ENCODE measurements around the gene UGDH.
"Not testable (repeated sequence)": the region's sequence is repeated elsewhere in the genome, so short reads cannot be mapped to it uniquely, and the experiment has no call there.

Gene UGDH

DNA sequence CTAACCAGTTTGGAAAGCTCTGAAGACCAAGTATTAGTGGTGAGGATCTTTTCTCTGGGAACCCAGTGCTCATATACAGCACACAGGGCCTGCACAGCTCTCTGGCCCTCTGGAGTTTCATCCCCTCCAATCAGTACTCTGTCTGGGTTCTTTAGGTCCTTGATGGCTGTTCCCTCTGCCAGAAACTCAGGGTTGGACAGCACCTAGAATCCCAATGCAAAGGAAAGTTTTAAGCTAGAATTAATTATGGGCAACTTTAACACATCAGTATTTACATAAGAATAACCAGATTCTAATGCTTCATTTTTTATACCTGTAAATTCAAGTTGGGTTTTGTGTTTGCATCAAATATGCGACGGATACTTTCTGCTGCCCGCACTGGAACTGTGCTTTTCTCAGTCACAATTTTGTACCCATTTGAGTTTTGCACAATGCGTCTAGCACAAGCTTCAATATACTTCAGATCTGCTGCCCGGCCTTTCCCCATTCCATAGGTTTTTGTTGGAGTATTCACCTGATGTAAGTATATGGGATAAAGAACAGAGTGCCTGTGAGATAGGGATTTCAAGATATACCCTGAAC lies 16.8 kb downstream of the UGDH start:
- no peak for TF ChIP-seq CTCF (IDR thresholded peaks at IDR 0.05; ENCODE audit: insufficient read depth, low read depth, low read length, missing control alignments)
- DNase-seq (ENCODE audit: low read depth) = no peak
- no peak overlapping the region for H3K4me3 ChIP-seq (ENCODE audit: low read length)

DNA sequence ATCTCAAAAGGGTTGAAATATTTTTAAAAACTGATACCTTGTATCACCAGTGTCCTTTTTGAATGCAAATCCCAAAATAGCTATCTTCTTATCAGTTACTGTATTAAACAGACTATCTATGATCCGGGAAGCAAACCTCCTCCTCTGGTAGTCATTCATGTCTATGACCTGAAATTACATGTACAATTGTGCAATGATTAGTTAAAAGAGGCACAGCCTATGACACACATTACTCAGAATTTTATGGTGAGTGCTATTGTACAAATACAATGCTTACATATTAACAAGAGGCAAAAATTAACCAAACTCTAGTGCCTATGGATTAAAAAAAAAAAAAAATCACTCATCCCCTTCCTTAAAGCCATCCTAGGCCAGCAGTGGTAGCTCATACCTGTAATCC lies 21.7 kb downstream of the UGDH start:
- no peak for TF ChIP-seq CTCF (IDR thresholded peaks at IDR 0.05; ENCODE audit: insufficient read depth, low read depth, low read length, missing control alignments)
- H3K4me3 ChIP-seq (ENCODE audit: low read length) = no peak overlapping the region
- DNase-seq (ENCODE audit: low read depth) = peak; percentile 68

GRCh38 chr4:39504538-39504937 lies 22.7 kb downstream of the UGDH start:
- TF ChIP-seq CTCF (IDR thresholded peaks at IDR 0.05; ENCODE audit: insufficient read depth, low read depth, low read length, missing control alignments) = no peak
- H3K4me3 ChIP-seq (ENCODE audit: low read length) = no peak overlapping the region
- peak; percentile 15 for DNase-seq (ENCODE audit: low read depth)

GRCh38 chr4:39502664-39503035 lies 24.6 kb downstream of the UGDH start:
- DNase-seq (ENCODE audit: low read depth); H3K4me3 ChIP-seq (ENCODE audit: low read length): not testable (repeated sequence)

DNA sequence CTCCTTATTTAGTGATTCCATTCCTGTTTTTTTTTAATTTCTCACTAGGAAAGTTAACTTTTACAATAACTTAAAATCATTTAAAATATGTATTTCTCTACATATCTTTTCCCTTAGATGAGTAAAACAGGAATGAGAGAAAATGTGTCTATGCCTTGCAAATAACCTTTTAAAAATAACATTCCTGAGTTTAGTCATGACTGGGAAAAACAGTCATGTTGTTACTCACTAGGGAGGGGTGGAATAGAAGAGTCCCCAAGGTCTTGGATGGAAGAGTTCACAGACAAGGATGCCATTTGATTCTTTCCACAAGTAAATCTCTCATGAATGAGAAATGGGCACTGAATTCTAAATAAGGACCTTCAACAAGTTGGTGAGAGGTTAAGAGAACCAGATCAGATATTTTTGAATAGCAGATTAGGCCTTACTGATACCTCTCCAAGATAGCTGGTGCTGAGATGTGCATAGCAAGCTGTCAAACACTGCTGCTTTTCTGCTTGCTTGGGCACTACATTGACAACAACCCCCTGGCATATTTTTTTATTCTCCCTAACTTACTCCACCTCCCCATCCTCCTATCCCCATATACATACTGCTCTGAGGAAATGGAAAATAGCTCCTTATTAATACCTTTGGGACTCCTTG lies 25.1 kb downstream of the UGDH start:
- no peak overlapping the region for H3K4me3 ChIP-seq (ENCODE audit: low read length)
- DNase-seq (ENCODE audit: low read depth) = peak; percentile 69
- no peak for TF ChIP-seq CTCF (IDR thresholded peaks at IDR 0.05; ENCODE audit: insufficient read depth, low read depth, low read length, missing control alignments)

DNA sequence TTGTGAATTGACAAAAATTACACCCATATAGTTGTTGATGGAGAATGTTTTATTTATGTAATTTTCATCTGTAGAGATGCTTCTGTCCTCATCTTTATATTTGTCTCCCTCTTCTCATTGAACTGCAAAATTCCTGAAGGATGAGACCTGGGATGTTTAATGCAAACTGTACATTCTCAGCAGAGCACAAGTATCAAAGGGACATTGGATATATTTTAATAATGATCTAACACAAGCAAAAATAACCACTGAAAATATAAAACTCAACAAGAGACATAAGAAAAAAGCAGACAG lies 28.6 kb downstream of the UGDH start:
- no peak overlapping the region for H3K4me3 ChIP-seq (ENCODE audit: low read length)
- no peak for DNase-seq (ENCODE audit: low read depth)
- no peak for TF ChIP-seq CTCF (IDR thresholded peaks at IDR 0.05; ENCODE audit: insufficient read depth, low read depth, low read length, missing control alignments)

DNA sequence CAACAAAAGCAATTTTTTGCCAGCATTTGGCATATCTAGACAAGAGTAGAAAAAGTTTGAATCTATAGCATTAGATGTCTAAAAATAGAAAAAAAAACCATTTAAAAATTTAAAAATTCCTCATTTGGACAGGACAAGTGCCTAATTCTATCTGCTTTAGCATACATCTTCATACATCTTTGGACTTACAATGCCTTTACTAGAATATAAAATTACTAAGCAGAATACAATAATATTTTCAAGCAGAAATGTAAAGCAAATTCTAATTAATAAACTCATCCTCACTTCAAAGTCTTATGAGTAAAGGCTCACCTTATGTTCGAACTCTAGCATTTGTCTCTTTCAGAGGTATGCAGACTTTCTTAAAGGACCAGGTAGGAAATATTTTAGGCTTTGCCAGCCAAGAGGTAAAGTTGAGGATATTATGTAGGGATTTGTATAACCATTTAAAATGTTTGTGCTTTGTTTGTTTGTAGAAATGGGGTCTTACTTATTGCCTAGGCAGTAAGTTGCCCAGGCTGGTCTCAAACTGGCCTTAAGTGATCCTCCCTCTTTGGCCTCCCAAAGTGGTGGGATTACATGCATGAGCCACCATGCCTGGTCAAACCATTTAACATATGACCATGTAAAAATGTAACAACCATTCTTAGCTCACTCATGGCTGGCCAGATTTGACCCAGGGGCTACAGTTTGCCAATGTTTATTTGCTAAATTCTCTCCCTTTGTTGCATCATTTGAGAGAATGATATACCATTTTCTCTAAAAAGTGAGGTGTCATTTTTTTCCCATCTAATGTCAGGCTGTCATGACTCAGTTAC lies 29.1 kb downstream of the UGDH start:
- TF ChIP-seq CTCF (IDR thresholded peaks at IDR 0.05; ENCODE audit: insufficient read depth, low read depth, low read length, missing control alignments) = no peak
- H3K4me3 ChIP-seq (ENCODE audit: low read length) = no peak overlapping the region
- DNase-seq (ENCODE audit: low read depth) = no peak
